MG63 (cell line): Measurements from ENCODE around the gene TMEM123. TPM values are rescaled to one million over a fixed set of nuclear protein-coding genes. Genes with fewer than 3 reads are reported as not detected.
"Not testable (repeated sequence)": the region's sequence is repeated elsewhere in the genome, so short reads cannot be mapped to it uniquely, and the experiment has no call there.

ENCODE experiments used
- DNase-seq: peaks from one replicate; pipeline ENCODE4 v3.0.0-alpha.2; 2020
- H3K27me3 ChIP-seq: fragments of 250-450 bp; sonication (Bioruptor Pico); 2 replicates; pipeline ENCODE4 v1.5.1; 2020; ENCODE audit warnings: mild to moderate bottlenecking, moderate library complexity
- H3K36me3 ChIP-seq: fragments of 250-450 bp; sonication (Bioruptor Pico); 2 replicates; pipeline ENCODE4 v1.5.1; 2020; ENCODE audit warnings: mild to moderate bottlenecking, moderate library complexity
- H3K4me3 ChIP-seq: fragments of 250-450 bp; sonication (Bioruptor Pico); 2 replicates; pipeline ENCODE4 v1.5.1; 2020; ENCODE audit warnings: mild to moderate bottlenecking, moderate library complexity
- H3K9me3 ChIP-seq: fragments of 250-450 bp; sonication (Bioruptor Pico); 2 replicates; pipeline ENCODE4 v1.5.1; 2020; ENCODE audit warnings: mild to moderate bottlenecking, moderate library complexity
- total RNA-seq: library from RNA; depleted of rRNA; stranded (reverse); fragments of >200 nt; shearing (Covaris generic); gene quantifications from 2 replicates; pipeline ENCODE4 v1.2.3, GENCODE V29; 2014; ENCODE audit warnings: low replicate concordance

Gene TMEM123
- total RNA-seq, 1 experiment from 2014 or later = 70.8 TPM

DNA sequence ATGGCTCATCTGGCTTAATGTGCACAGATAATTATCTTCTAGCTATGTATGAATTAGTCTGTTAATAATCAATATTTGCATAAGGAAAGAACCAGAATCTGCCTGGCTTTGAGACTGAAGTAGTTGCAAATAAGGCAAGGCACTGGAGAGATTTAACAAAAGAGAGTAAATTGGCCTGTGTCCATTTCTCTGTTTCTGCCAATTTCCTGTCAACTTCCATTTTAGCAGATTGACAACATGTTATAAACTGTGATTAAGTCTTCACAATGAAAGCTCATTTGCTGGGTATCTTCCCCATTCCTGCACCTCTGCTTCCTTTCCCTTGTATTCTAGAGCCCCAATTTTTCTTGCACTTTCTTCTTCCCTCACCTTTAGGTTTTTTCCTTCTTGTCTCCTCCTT lies 5.3 kb upstream of the TMEM123 start:
- DNase-seq = no peak
- Histone ChIP-seq H3K36me3 (no peaks in the 10 kb centered on the region), H3K9me3 (no peaks in the 10 kb centered on the region), H3K4me3 (no peak overlapping the region), H3K27me3 (no peaks in the 10 kb centered on the region)

DNA sequence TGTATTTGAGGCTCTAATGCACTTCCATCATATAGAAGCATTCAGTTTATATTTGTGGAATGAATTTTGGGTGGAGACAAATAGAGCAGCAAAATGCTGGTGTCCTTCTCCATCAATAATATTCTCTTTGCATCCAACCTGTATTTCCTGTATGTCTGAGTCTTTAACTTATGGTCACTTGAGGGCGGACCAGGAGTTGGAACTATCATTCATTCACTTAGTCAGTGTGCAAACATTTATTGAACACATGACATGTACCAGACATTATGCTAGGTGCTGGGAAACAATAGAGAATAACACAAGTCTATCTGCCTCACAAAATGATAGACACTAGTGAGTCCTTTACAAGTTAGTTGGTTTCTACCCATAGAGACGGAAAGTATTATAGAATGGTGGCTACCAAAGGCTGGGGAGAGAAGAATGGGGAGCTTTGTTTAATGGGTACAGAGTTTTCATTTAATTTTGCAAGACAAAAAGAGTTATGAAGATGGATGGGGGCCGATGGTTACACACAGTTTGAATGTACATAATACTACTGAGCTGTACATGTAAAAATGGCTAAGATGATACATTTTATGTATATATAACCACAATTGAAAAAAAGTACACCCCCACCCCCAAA lies 4.6 kb upstream of the TMEM123 start:
- DNase-seq = no peak
- H3K36me3 ChIP-seq = no peaks in the 10 kb centered on the region
- H3K27me3 ChIP-seq = no peaks in the 10 kb centered on the region
- no peaks in the 10 kb centered on the region for H3K9me3 ChIP-seq
- H3K4me3 ChIP-seq = no peak overlapping the region

DNA sequence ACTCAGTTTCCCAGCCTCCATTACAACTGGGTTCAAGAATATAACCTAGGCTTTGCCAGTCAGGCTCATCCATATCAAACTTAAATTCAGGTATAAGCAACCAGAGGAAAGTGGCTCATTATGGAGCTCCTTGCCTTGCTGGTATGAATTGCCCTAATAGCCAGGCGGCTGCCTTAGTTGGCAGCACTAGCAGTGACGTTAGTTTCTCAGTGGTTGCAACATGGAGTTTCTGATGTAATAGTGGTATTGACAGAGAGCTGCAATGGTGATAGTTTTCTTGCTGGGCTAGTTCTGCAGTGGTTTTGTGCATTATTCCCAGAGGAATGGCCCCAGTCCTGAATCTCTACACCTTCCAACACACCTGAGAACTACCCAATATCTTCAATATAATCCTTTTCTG lies 3.8 kb upstream of the TMEM123 start:
- Histone ChIP-seq H3K27me3 (no peaks in the 10 kb centered on the region), H3K36me3 (no peaks in the 10 kb centered on the region), H3K4me3 (no peak overlapping the region), H3K9me3 (no peaks in the 10 kb centered on the region)
- DNase-seq = no peak

DNA sequence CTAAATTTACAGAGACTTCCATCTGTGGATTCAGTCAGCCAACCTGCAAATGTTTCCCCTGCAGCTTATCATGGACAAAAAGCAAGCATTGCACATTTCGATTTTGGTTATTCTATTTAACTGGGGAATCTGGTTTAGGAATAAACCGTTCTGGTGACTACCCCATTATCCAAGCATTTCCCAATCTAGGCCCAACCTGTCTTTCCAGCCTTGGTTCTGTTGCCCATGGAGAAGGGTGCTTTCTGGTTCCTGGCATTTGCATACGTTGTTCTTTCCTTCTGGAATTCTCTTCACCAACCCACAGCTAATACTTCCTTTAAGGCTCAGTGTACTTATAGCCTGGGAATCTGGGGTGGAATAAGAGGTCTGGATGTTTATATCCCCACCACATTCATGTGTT lies 1.4 kb upstream of the TMEM123 start:
- Histone ChIP-seq H3K9me3 (no peaks in the 10 kb centered on the region), H3K36me3 (0 out of 2 replicates have a peak, but pooled peaks cover 3% of the 10 kb centered on the region), H3K27me3 (no peaks in the 10 kb centered on the region), H3K4me3 (no peak overlapping the region)
- no peak for DNase-seq

DNA sequence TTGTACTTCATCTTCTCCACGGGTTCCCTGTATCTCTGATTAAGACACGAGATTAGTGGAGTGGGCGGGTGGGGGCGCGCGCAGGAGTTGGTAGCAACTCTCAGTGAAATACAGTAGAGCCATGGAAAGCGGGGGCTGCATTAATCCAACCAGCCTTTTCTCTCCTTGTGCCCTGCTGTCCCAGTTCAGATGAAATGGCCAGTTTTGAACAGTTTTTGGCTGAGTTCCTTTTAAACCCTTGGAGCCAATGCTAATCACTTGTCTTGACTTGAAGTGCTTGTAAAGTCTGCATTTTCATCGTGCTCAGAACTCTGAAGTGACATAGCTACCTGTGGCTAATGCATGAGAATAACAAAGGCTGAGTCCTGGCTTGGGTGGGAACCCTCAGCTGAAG lies 734 bp upstream of the TMEM123 start:
- Histone ChIP-seq H3K27me3 (no peaks in the 10 kb centered on the region), H3K36me3 (peaks cover 7% of the 10 kb centered on the region), H3K9me3 (no peaks in the 10 kb centered on the region), H3K4me3 (peak overlapping the region; percentile 94)
- no peak for DNase-seq

DNA sequence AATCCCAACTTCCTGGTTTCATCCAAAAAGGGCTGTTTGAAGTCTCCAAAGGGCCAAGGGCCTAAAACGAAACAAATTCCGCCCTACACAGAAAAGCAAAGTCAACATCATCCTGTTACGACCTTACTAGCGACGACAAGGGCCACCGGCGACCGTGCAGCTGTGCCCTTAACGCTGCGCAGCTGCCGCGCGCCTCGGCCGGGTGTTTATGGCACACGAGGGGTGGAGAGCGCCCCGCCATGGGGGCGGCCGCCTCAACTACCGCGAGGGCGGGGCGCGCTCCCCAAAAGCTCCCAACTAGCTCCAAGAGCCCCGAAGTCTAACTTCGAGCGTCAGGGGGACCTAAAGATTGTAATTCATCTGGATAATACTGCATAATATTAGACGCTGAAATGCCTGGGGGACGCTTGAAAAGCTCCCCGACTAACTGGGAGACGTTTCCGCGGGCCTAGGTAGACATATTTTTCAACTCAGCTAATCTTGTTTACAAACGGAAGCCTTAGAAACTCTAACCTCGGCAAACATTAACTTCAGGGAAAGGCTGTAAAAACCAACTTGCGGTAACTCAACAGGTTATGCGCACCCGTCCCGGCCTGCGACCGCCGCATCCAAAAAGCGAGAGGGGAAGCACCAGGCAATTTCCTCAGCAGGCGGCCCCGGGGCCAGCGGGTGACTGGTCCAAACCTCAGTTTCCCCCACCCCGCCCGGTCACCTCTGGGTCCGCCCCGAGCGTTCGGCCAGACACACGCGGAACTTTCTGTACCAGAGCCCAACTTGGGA lies 694 bp downstream of the TMEM123 start:
- DNase-seq = peak; percentile 57
- peak overlapping the region; percentile 94 for H3K4me3 ChIP-seq
- no peaks in the 10 kb centered on the region for H3K9me3 ChIP-seq
- H3K27me3 ChIP-seq = no peaks in the 10 kb centered on the region
- peaks cover 21% of the 10 kb centered on the region for H3K36me3 ChIP-seq

DNA sequence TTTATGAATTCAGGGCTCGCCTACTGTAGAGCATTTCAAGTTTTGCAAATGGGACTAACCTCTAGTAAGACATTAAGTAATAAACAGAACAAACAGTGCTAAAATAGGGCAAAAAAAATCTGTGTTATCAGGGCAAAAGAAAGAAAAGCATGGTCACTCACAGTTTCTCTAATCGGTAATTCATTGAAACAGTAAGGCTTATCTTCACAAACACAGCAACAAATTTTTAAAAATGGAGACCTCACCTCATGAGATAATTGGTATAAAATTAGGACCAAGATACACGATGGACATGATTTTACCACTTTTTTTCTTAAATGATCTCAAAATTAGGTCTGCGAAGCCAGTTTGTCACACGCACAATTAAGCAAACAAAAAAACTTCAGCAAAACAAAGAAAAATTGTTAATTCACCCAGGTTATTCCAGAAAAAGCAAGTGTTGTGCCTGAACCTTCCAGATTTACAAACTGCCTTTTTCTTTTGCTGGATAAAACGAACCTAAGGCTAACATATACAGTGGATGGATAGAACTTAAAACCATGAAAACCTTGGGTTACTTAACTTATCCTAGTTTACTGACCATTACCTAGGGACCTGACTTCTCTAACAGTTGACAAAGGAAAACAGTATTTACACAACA lies 1.4 kb downstream of the TMEM123 start:
- Histone ChIP-seq H3K27me3 (no peaks in the 10 kb centered on the region), H3K9me3 (no peaks in the 10 kb centered on the region), H3K4me3 (peak overlapping the region; percentile 94), H3K36me3 (peaks cover 24% of the 10 kb centered on the region)
- no peak for DNase-seq

DNA sequence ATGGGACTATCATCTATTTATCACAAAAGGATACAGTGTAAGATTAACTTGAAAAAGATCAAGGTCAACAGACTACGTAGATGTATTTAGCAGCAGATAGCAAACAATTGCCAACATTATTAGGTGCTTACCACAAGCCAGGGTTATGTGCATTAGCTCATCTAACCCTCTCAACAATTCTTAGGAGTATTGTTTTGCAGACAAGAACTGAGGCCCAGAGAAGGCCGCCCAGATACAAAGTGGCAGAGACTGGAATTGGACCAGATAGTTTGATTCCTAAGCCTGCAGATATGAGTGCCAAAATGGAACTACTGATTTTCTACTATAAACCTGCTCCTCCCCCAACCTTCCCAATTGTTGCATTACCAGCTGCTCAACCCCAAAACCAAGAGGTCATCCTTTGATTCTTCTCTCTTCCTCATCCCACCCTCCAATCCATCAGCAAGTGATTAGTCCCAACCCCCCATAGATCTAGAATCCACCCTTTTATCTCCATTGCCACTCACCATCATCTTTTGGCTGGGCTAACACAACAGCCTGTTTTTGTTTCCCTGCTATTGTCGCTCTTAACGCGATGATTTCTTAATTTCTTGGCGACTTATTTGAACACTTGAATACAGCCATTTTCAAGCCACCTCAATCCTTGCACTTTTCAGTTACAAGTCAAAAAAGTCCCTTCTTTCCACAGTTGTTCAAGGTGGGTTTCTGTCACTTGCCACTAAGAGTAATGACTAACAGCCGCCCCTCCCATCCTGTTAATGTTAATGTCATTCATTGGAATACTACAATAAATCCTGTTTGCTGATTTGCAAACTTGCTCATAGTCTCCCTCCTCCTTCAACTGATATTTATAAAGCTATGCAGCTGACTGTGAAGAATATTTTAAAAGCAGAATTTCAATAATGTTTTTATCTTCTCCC lies 2.7 kb downstream of the TMEM123 start:
- H3K4me3 ChIP-seq = peak overlapping the region; percentile 94; the same call in 1 of the 2 replicates
- peaks cover 35% of the 10 kb centered on the region for H3K36me3 ChIP-seq
- no peaks in the 10 kb centered on the region for H3K27me3 ChIP-seq
- H3K9me3 ChIP-seq = no peaks in the 10 kb centered on the region
- DNase-seq = no peak

DNA sequence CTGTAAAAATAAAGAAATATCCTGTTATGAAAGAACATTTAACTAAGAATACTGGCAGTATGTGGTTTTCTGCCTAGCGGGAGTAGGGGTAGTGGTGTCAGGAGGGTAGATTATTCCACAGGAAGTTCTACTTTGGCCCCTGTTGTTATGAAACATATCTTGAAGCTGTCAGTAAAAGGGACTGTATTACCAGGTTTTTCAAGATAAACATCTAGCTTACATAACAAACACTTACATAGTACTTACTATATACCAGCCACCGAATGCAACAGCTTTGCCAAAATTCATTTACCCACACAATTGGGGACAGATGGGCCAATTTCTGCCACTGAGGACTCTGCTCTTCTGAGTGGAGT lies 3.7 kb downstream of the TMEM123 start:
- peaks cover 40% of the 10 kb centered on the region for H3K36me3 ChIP-seq
- DNase-seq = no peak
- no peaks in the 10 kb centered on the region for H3K27me3 ChIP-seq
- no peaks in the 10 kb centered on the region for H3K9me3 ChIP-seq
- H3K4me3 ChIP-seq = no peak overlapping the region

DNA sequence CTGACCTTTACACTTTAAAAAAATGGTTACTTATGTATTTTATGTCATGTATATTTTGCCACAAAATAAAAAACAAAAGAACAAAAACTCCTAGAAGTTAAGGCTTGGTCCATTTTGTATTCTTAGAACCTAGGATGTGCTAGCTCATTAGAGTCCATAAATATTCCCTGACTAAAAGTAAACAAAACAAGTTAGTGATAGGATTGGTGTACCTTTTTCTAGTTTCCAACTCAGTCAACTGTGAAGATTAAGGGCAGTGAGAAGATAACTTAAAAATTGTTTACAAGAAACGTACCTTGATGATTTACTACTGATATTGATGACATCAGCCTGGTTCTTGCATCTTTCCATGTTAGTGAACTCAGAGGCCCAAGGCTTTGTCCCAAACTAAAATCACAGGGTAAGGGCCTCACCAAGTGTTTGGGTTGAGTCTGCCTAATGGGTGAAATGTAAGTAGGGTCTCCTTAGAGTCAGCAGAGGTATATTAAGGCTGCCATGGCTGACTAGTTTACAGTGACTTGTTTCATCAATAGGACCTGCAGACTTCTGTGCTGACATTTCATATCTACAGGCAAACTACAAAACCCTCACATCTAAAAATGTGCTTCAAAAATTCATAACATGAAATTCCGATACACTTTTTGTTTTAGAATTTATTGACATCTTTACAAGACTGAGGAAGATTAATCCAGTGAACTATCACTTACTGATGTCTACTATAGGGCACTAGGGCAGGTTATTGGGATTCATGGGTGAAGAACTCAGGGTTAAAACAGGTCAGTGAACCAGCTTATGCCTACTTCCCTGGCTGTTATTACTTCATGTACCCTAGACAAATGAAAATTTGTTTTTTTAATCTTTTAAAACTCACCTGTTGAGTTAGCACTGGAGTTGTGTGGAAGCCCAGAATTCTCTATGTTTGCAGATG lies 4.4 kb downstream of the TMEM123 start:
- Histone ChIP-seq H3K36me3 (peaks cover 40% of the 10 kb centered on the region), H3K27me3 (no peaks in the 10 kb centered on the region), H3K4me3 (no peak overlapping the region), H3K9me3 (no peaks in the 10 kb centered on the region)
- DNase-seq = no peak

DNA sequence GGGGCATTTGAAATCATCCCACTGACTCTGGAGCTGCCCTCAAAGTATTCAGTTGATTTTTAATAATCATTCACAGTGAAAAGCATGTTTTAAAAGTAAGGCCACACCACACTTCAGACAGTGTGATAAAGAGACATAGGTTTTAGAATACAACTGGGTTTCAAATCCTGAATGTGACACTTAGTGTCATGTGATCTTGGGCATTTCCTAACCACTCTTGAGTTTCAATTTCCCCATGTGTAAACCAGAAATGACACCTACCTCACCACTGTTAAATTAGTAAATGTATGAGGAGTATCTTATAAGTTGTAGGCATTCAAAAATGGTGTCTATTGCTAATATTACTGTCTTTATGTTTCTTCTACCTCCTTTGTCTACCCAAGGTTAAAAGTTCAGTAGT lies 5.4 kb downstream of the TMEM123 start:
- H3K4me3 ChIP-seq = no peak overlapping the region
- no peaks in the 10 kb centered on the region for H3K9me3 ChIP-seq
- H3K36me3 ChIP-seq = peaks cover 43% of the 10 kb centered on the region
- no peaks in the 10 kb centered on the region for H3K27me3 ChIP-seq
- no peak for DNase-seq

DNA sequence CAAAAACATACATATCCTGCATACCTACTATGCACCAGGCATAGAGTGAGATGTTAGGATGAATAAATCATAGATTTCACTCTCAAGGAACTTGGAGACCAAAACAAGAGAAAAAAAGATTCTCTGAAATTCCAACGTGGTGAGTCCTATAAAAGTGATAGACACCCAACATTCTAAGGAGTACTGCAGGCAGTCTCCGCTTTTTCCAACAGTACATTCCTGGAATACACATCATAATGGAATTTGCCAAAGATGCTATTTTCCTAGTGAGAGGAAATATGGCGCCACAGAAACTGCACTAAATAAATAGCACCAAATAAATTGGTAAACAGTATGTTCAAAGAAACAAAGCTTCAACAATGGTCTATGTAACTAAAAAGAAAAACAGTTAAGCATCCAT lies 6.0 kb downstream of the TMEM123 start:
- Histone ChIP-seq H3K27me3 (no peaks in the 10 kb centered on the region), H3K36me3 (peaks cover 43% of the 10 kb centered on the region), H3K4me3 (no peak overlapping the region), H3K9me3 (no peaks in the 10 kb centered on the region)
- peak; percentile 14 for DNase-seq

DNA sequence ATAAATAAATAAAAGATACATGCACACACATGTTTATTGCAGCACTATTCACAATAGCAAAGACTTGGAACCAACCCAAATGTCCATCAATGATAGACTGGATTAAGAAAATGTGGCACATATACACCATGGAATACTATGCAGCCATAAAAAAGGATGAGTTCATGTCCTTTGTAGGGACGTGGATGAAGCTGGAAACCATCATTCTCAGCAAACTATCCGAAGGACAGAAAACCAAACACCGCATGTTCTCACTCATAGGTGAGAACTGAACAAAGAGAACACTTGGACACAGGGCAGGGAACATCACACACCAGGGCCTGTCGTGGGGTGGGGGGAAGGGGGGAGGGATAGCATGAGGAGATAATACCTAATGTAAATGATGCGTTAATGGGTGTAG lies 7.9 kb downstream of the TMEM123 start:
- H3K27me3 ChIP-seq, H3K4me3 ChIP-seq, DNase-seq, H3K9me3 ChIP-seq: not testable (repeated sequence)
- peaks cover 43% of the 10 kb centered on the region for H3K36me3 ChIP-seq

DNA sequence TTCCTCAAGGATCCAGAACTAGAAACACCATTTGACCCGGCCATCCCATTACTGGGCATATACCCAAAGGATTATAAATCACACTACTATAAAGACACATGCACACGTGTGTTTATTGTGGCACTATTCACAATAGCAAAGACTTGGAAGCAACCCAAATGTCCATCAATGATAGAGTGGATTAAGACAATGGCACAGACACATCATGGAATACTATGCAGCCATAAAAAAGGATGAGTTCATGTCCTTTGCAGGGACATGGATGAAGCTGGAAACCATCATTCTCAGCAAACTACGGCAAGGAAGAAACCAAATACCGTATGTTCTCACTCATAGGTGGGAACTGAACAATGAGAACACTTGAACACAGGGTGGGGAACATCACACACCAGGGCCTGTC lies 8.4 kb downstream of the TMEM123 start:
- not testable (repeated sequence) for H3K27me3 ChIP-seq, H3K4me3 ChIP-seq, DNase-seq, H3K9me3 ChIP-seq
- H3K36me3 ChIP-seq = peaks cover 44% of the 10 kb centered on the region

DNA sequence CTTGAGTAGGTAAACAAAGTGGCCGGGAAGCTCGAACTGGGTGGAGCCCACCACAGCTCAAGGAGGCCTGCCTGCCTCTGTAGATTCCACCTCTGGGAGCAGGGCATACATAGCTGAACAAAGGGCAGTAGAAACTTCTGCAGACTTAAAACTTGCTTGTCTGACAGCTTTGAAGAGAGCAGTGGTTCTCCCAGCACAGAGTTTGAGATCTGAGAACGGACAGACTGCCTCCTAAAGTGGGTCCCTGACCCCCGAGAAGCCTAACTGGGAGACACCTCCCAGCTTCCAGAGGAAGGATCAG lies 13.6 kb downstream of the TMEM123 start:
- H3K4me3 ChIP-seq, H3K9me3 ChIP-seq, H3K27me3 ChIP-seq, DNase-seq: not testable (repeated sequence)
- H3K36me3 ChIP-seq = peaks cover 29% of the 10 kb centered on the region
